IMR-90 (cell line): ENCODE results near the gene SYNGR3. TPM values are rescaled to one million over a fixed set of nuclear protein-coding genes. Genes with fewer than 3 reads are reported as not detected.
A peak's percentile ranks its signal among the peaks of the same experiment; 100 is the strongest.

Experiments
- ATAC-seq: fragments of 200-7000 bp; cut with Tn5 transposase; 2 replicates; pipeline ENCODE4 v1.9.1; 2020; ENCODE audit warnings: low read depth, mild to moderate bottlenecking, moderate library complexity
- BruUV-seq: library from RNA; stranded (reverse); fragments of 400-500 nt; replicated peaks from 2 replicates; lab custom pipeline; 2021; lab: Mats Ljungman, UMichigan
- CTCF ChIA-PET: fragments of 300-600 bp; formaldehyde crosslinking; extraction: SDS; loops from one replicate; lab custom pipeline; 2021; ENCODE audit warnings: antibody characterized with exemption; lab: Yijun Ruan, JAX
- POLR2A ChIA-PET: fragments of 300-600 bp; sonication (Branson Sonifier 250); formaldehyde crosslinking; loops from one replicate; lab custom pipeline; 2022; ENCODE audit warnings: antibody characterized with exemption; ENCODE audit not compliant: unreplicated experiment; lab: Charles Lee
- DNase-seq: peaks from one replicate; pipeline ENCODE4 v3.0.0; 2013
- H2AFZ ChIP-seq: replicated peaks from 2 replicates; pipeline ENCODE3; 2013; ENCODE audit warnings: low read length, mild to moderate bottlenecking; ENCODE audit not compliant: poor library complexity
- H2AK5ac ChIP-seq: 2 replicates; pipeline ENCODE4 v1.6.1; 2013; ENCODE audit warnings: low read depth, low read length, inconsistent platforms
- H2AK9ac ChIP-seq: replicated peaks from 2 replicates; pipeline ENCODE3; 2013; ENCODE audit warnings: mild to moderate bottlenecking, low read depth, low read length, moderate library complexity; ENCODE audit not compliant: poor library complexity
- H2BK120ac ChIP-seq: 2 replicates; pipeline ENCODE4 v1.6.1; 2013; ENCODE audit warnings: low read depth, low read length, inconsistent platforms
- H2BK15ac ChIP-seq: 3 replicates; pipeline ENCODE4 v1.6.1; 2013; ENCODE audit warnings: low read depth, low read length, inconsistent platforms
- H2BK20ac ChIP-seq: 2 replicates; pipeline ENCODE4 v1.6.1; 2013; ENCODE audit warnings: low read depth, mild to moderate bottlenecking, inconsistent platforms, low read length, moderate library complexity
- H2BK5ac ChIP-seq: 2 replicates; pipeline ENCODE4 v1.6.1; 2013; ENCODE audit warnings: mild to moderate bottlenecking, low read depth, low read length, inconsistent platforms; ENCODE audit not compliant: poor library complexity, severe bottlenecking
- H3K14ac ChIP-seq: replicated peaks from 2 replicates; pipeline ENCODE4 v1.6.1; 2013; ENCODE audit warnings: low read depth, low read length, inconsistent platforms
- H3K18ac ChIP-seq: 2 replicates; pipeline ENCODE4 v1.6.1; 2013; ENCODE audit warnings: low read depth, low read length, control low read depth
- H3K23ac ChIP-seq: 2 replicates; pipeline ENCODE4 v1.6.1; 2013; ENCODE audit warnings: low read depth, low read length, inconsistent platforms
- H3K27ac ChIP-seq: 2 replicates; pipeline ENCODE4 v1.5.1; 2013; ENCODE audit warnings: mild to moderate bottlenecking, control low read depth, low read length; ENCODE audit not compliant: insufficient read depth
- H3K27me3 ChIP-seq: 2 replicates; pipeline ENCODE4 v1.6.1; 2013; ENCODE audit warnings: low read length; ENCODE audit not compliant: control insufficient read depth, insufficient read depth
- H3K36me3 ChIP-seq: 2 replicates; pipeline ENCODE4 v1.6.1; 2013; ENCODE audit warnings: low read length, mixed read lengths; ENCODE audit not compliant: control insufficient read depth, insufficient read depth
- H3K4ac ChIP-seq: 2 replicates; pipeline ENCODE4 v1.6.1; 2013; ENCODE audit warnings: low read depth, low read length, inconsistent platforms
- H3K4me1 ChIP-seq: 2 replicates; pipeline ENCODE4 v1.6.1; 2013; ENCODE audit warnings: low read length, mixed read lengths; ENCODE audit not compliant: control insufficient read depth, insufficient read depth
- H3K4me2 ChIP-seq: 2 replicates; pipeline ENCODE4 v1.6.1; 2013; ENCODE audit warnings: low read depth, mild to moderate bottlenecking, control low read depth, low read length, moderate library complexity
- H3K4me3 ChIP-seq: 2 replicates; pipeline ENCODE4 v1.5.1; 2013; ENCODE audit warnings: low read depth, mild to moderate bottlenecking, control low read depth, low read length, moderate library complexity; ENCODE audit not compliant: insufficient read depth
- H3K56ac ChIP-seq: 2 replicates; pipeline ENCODE4 v1.6.1; 2013; ENCODE audit warnings: low read length, inconsistent platforms; ENCODE audit not compliant: insufficient read depth; ENCODE audit errors: extremely low read depth
- H3K79me1 ChIP-seq, 2 experiments: 2 replicates each; pipeline ENCODE4 v1.6.1; 2013; ENCODE audit warnings: low read length in 2 of 2, inconsistent platforms in 1 of 2, low read depth in 1 of 2
- H3K9ac ChIP-seq: 2 replicates; pipeline ENCODE4 v1.6.1; 2013; ENCODE audit warnings: low read depth, low read length, control low read depth
- H3K9me1 ChIP-seq: 2 replicates; pipeline ENCODE4 v1.6.1; 2013; ENCODE audit warnings: low read length, inconsistent platforms; ENCODE audit not compliant: insufficient read depth
- H3K9me3 ChIP-seq: 2 replicates; pipeline ENCODE4 v1.6.1; 2013; ENCODE audit warnings: low read length; ENCODE audit not compliant: control insufficient read depth, insufficient read depth
- H4K20me1 ChIP-seq: 2 replicates; pipeline ENCODE4 v1.6.1; 2013; ENCODE audit warnings: low read length, inconsistent platforms; ENCODE audit not compliant: insufficient read depth
- H4K5ac ChIP-seq: 2 replicates; pipeline ENCODE4 v1.6.1; 2013; ENCODE audit warnings: mild to moderate bottlenecking, low read depth, low read length, control low read depth
- H4K8ac ChIP-seq, 2 experiments: 2 replicates each; pipeline ENCODE4 v1.6.1; 2013; ENCODE audit warnings: low read depth in 2 of 2, low read length in 2 of 2, control low read depth in 1 of 2, inconsistent platforms in 1 of 2
- H4K91ac ChIP-seq: 2 replicates; pipeline ENCODE4 v1.6.1; 2013; ENCODE audit warnings: low read depth, low read length, inconsistent platforms; ENCODE audit not compliant: insufficient read depth
- RAD21 ChIP-seq: IDR thresholded peaks from 2 replicates; pipeline ENCODE4 v1.6.1; 2012; ENCODE audit warnings: low read length, improper control_type of control experiment
- WGBS, 2 experiments: methylation state at CpG; one replicate each; pipeline versions ENCODE4 v1.1.5 to v1.1.7; 2013; ENCODE audit warnings: missing lambda C conversion rate in 2 of 2; ENCODE audit not compliant: insufficient read length in 1 of 2; ENCODE audit errors: extremely low coverage in 2 of 2; 5-methylcytosine and 5-hydroxymethylcytosine counted together
- dilution Hi-C: fragments of 300-500 bp; cut with HindIII; formaldehyde crosslinking; loops from one replicate; pipeline ENCODE4 v1.14.3; 2018; ENCODE audit warnings: low sequenced_read_pairs; ENCODE audit not compliant: unreplicated experiment
- in situ Hi-C: fragments of 300-500 bp; cut with MboI; formaldehyde crosslinking; loops from 3 replicates; pipeline ENCODE4 v1.14.3; 2019; ENCODE audit warnings: low sequenced_read_pairs, inconsistent platforms, mixed read lengths
- intact Hi-C: fragments of 100-400 bp; cut with micrococcal nuclease; formaldehyde crosslinking; loops from 2 replicates; pipeline ENCODE4 v1.10.0; 2022
- polyA plus RNA-seq, 3 experiments: library from polyadenylated mRNA; depleted of rRNA; stranded (reverse); fragments of >200 nt; gene quantifications; 2 replicates each; pipeline ENCODE4 v1.2.3, GENCODE V29; 2012; ENCODE audit warnings: low replicate concordance in 1 of 3
- total RNA-seq: library from RNA; depleted of rRNA; stranded (reverse); fragments of >200 nt; gene quantifications from 2 replicates; pipeline ENCODE4 v1.2.3, GENCODE V29; 2012

SYNGR3 gene
- total and polyA plus RNA-seq, 2 of the 4 experiments (the other 2 are of a cell fraction): 1.8 to 5.8 TPM

DNA sequence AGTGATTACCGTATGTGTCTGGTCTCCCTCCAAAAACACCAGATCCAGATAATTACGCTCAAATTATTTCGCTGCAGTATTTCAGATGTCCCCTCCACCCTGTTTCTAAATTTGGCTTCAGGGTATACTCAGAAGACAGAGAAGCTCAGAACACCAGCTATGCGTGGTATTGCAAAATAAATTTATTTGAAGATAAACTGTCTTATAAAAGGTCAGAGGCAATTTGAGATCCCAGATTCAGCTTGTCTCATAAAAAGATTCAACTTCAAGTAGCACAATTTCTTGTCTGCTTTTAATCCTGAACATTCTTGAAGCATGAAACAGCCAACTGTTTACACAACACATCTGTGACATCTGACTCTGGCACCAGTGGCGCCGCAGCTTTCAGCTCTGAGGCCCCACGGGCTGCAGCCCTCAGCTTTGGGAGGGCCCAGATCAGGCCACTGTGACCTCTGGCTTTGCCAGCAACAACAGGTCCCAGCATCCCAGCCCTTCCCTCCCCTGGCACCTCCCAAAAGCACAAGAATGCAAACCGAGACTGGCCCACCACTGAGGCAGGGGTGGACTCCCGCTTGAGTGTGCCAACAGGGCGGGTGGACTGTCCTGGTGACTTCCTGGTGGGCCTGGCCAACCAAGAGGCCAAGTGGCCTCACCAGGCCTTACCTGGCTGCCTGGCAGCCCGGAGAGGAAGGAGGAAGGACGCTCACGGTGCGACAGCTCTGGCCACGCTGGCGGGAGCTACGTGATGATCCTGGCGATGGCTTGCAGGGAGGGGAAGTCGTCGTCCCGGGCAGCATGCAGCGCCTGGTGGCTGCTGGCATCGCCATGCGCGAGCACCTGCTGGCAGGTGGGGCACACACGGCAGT, 8.0 kb downstream of the SYNGR3 start:
- peaks cover 45% of the 10 kb centered on the region for H3K36me3 ChIP-seq
- no peak overlapping the region for H2AK9ac ChIP-seq
- peak overlapping the region; percentile 62; the same call in 1 of the 2 replicates for H4K91ac ChIP-seq
- dilution Hi-C loops: no loop called here
- peak overlapping the region; percentile 52; the same call in 1 of the 2 replicates for H2BK20ac ChIP-seq
- H2BK5ac ChIP-seq: peak overlapping the region; percentile 96
- WGBS, 2 experiments: 84% methylated on average over 14 of the region's 26 CpGs; no CpG with 5 or more reads in 1 of the 2 experiments
- H3K56ac ChIP-seq: peak overlapping the region; percentile 0; the same call in 1 of the 2 replicates
- peaks cover 21% of the 10 kb centered on the region for H3K4me1 ChIP-seq
- peak overlapping the region; percentile 88 for H3K27ac ChIP-seq
- peaks cover 5 to 49% of the 10 kb centered on the region in 2 experiments; a peak in 3 of 4 replicates for H3K79me1 ChIP-seq
- ATAC-seq: peak; percentile 82
- CTCF ChIA-PET: no interaction called here
- peaks cover 31% of the 10 kb centered on the region for H3K9me1 ChIP-seq
- H3K4me2 ChIP-seq: peak overlapping the region; percentile 57
- no peak overlapping the region for H2BK15ac ChIP-seq
- H2BK120ac ChIP-seq: peak overlapping the region; percentile 76
- H4K5ac ChIP-seq: peak overlapping the region; percentile 76
- peak overlapping the region; percentile 71 for H3K14ac ChIP-seq
- peaks cover 26% of the 10 kb centered on the region for H4K20me1 ChIP-seq
- POLR2A ChIA-PET: no interaction called here
- no peak overlapping the region for H2AFZ ChIP-seq
- no peaks in the 10 kb centered on the region for H3K9me3 ChIP-seq
- peak overlapping the region; percentile 79; the same call in 1 of the 2 replicates for H3K23ac ChIP-seq
- H3K4ac ChIP-seq: peak overlapping the region; percentile 86
- 0 out of 2 replicates have a peak overlapping the region, but pooled peaks have one; percentile 13 for H3K9ac ChIP-seq
- no peaks in the 10 kb centered on the region for H3K27me3 ChIP-seq
- H2AK5ac ChIP-seq: peak overlapping the region; percentile 85; the same call in 1 of the 2 replicates
- no peak for TF ChIP-seq RAD21
- H3K18ac ChIP-seq: peak overlapping the region; percentile 70
- intact Hi-C loops: no loop called here
- BruUV-seq: TSS peak; percentile 56
- H3K4me3 ChIP-seq: no peak overlapping the region
- in situ Hi-C loops: no loop called here
- peak; percentile 75 for DNase-seq
- peak overlapping the region in 1 of 2 experiments; percentile 42; a peak in 2 of 4 replicates for H4K8ac ChIP-seq
